OCI-LY7 (cell line): ENCODE results near the gene LRBA.

Source experiments
- CTCF ChIP-seq: fragments of 200-600 bp; sonication (generic); conservative IDR thresholded peaks from 2 replicates; pipeline ENCODE4 v1.5.1; 2014; ENCODE audit warnings: mild to moderate bottlenecking, antibody characterized with exemption, low read length, moderate library complexity, mixed read lengths
- EZH2phosphoT487 ChIP-seq: fragments of 200-600 bp; sonication (generic); IDR thresholded peaks from 2 replicates; pipeline ENCODE4 v1.6.1; 2018; ENCODE audit warnings: low read depth, borderline replicate concordance, mild to moderate bottlenecking, mixed run types, antibody characterized with exemption, low read length, moderate library complexity, mixed read lengths

DNA sequence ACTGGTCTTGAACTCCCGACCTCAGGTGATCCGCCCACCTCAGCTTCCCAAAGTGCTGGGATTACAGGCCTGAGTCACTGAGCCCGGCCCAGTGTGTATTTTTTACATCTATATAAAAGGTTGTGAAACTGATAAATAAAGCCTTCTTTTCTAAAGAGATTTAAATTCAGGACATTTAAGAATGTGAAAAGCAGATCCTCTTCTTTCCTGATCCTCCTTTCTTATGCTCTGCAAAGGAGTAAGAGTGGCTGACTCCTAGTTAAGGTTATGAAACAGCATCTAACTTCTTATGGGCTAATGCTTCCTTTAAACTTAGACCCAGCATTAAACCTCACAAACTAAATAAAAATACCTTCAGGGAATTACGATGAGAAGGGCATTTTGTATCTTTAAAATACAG lies 630.8 kb downstream of the LRBA start:
- TF ChIP-seq CTCF (no peak), EZH2phosphoT487 (no peak)
